CD8-positive, alpha-beta memory T cell (primary cell): ENCODE data around the gene TAAR9. TPM values are rescaled to one million over a fixed set of nuclear protein-coding genes. Genes with fewer than 3 reads are reported as not detected.

Experiments used
- CTCF ChIA-PET: fragments of 350-600 bp; sonication (Branson Sonifier 250); formaldehyde crosslinking; loops from one replicate; lab custom pipeline; 2021; ENCODE audit warnings: antibody characterized with exemption; lab: Charles Lee
- POLR2A ChIA-PET: fragments of 350-600 bp; sonication (Branson Sonifier 250); formaldehyde crosslinking; loops from one replicate; lab custom pipeline; 2021; ENCODE audit warnings: antibody characterized with exemption; lab: Charles Lee
- DNase-seq, 5 donors: peaks; one replicate each; pipeline versions ENCODE4 v3.0.0 to v3.0.0-alpha.2; 2020 to 2022; ENCODE audit warnings: mixed read lengths in 1 of 5
- H3K27ac ChIP-seq: one replicate; pipeline ENCODE4 v1.7.0; 2013; ENCODE audit warnings: low read depth, mild to moderate bottlenecking, low read length, moderate library complexity
- H3K27me3 ChIP-seq: 2 replicates; pipeline ENCODE4 v1.7.0; 2013; ENCODE audit warnings: low read length, mild to moderate bottlenecking; ENCODE audit not compliant: insufficient read depth, poor library complexity, severe bottlenecking
- H3K36me3 ChIP-seq: 2 replicates; pipeline ENCODE4 v1.7.0; 2013; ENCODE audit warnings: mild to moderate bottlenecking, low read length, moderate library complexity; ENCODE audit not compliant: insufficient read depth
- H3K4me1 ChIP-seq: 2 replicates; pipeline ENCODE4 v1.7.0; 2013; ENCODE audit warnings: mild to moderate bottlenecking, low read length, moderate library complexity; ENCODE audit not compliant: insufficient read depth
- H3K4me3 ChIP-seq: 2 replicates; pipeline ENCODE4 v1.7.0; 2013; ENCODE audit warnings: mild to moderate bottlenecking, low read length
- H3K9me3 ChIP-seq: 2 replicates; pipeline ENCODE4 v1.7.0; 2013; ENCODE audit warnings: mild to moderate bottlenecking, low read length
- H3K27ac Mint-ChIP-seq, 8 donors: one replicate each; pipeline ENCODE4 v1.8.0; 2020 to 2021; ENCODE audit warnings: mixed read lengths in 8 of 8, mild to moderate bottlenecking in 6 of 8, inconsistent platforms in 3 of 8, moderate library complexity in 3 of 8
- H3K27me3 Mint-ChIP-seq, 2 donors: one replicate each; pipeline ENCODE4 v1.8.0; 2020 to 2021; ENCODE audit warnings: mixed read lengths in 2 of 2, mild to moderate bottlenecking in 1 of 2, moderate library complexity in 1 of 2
- H3K36me3 Mint-ChIP-seq, 3 donors: one replicate each; pipeline ENCODE4 v1.8.0; 2020 to 2021; ENCODE audit warnings: mixed read lengths in 3 of 3, inconsistent platforms in 1 of 3, mild to moderate bottlenecking in 1 of 3
- H3K4me1 Mint-ChIP-seq, 3 donors: one replicate each; pipeline ENCODE4 v1.8.0; 2020 to 2021; ENCODE audit warnings: mixed read lengths in 3 of 3, inconsistent platforms in 1 of 3, mild to moderate bottlenecking in 1 of 3
- H3K4me3 Mint-ChIP-seq, 7 donors: one replicate each; pipeline ENCODE4 v1.8.0; 2020 to 2021; ENCODE audit warnings: mixed read lengths in 7 of 7, mild to moderate bottlenecking in 6 of 7, moderate library complexity in 4 of 7, inconsistent platforms in 2 of 7
- H3K9me3 Mint-ChIP-seq, 5 donors: one replicate each; pipeline ENCODE4 v1.8.0; 2020 to 2022; ENCODE audit warnings: mixed read lengths in 5 of 5, mild to moderate bottlenecking in 3 of 5, moderate library complexity in 2 of 5, inconsistent platforms in 1 of 5
- polyA plus RNA-seq: library from polyadenylated mRNA; unstranded; fragments of 300-500 nt; fragmentation: Illumina TruSeq; gene quantifications from one replicate; pipeline ENCODE4 v1.2.3, GENCODE V29; 2021
- total RNA-seq, 2 experiments: library from RNA; stranded (reverse); gene quantifications; one replicate each; pipeline ENCODE4 v1.2.3, GENCODE V29; 2021

Gene TAAR9, protein sequence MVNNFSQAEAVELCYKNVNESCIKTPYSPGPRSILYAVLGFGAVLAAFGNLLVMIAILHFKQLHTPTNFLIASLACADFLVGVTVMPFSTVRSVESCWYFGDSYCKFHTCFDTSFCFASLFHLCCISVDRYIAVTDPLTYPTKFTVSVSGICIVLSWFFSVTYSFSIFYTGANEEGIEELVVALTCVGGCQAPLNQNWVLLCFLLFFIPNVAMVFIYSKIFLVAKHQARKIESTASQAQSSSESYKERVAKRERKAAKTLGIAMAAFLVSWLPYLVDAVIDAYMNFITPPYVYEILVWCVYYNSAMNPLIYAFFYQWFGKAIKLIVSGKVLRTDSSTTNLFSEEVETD
- total RNA-seq (not detected), polyA plus RNA-seq (not detected)

- Mint-ChIP-seq H3K4me1 (no peaks in the 10 kb centered on the region), H3K36me3 (peaks cover 0 to 14% (median 0%) of the 10 kb centered on the region in 3 donors), H3K27me3 (peaks cover 7 to 42% of the 10 kb centered on the region in 2 donors), H3K4me3 (no peak within 1 kb of the TSS), H3K9me3 (peaks cover 0 to 3% (median 0%) of the 10 kb centered on the region in 5 donors), H3K27ac (no peak within 1 kb of the TSS)
- Histone ChIP-seq H3K27me3 (no peaks in the 10 kb centered on the region), H3K27ac (no peak within 1 kb of the TSS), H3K4me3 (no peak within 1 kb of the TSS), H3K36me3 (no peaks in the 10 kb centered on the region), H3K4me1 (no peaks in the 10 kb centered on the region), H3K9me3 (no peaks in the 10 kb centered on the region)
- DNase-seq = no peak
- ChIA-PET POLR2A (no interaction called here), CTCF (no interaction called here)
These were observed at the start of gene TAAR9 for GRCh38 chr6:132537977-132538376. TSS of gene TAAR9 (plus strand) at chr6:132538277. CDS start at chr6:132538290, 13 bp downstream.

- Mint-ChIP-seq H3K4me1 (peaks cover 9 to 15% (median 10%) of the 10 kb centered on the region in 3 donors), H3K9me3 (peaks cover 0 to 1% (median 0%) of the 10 kb centered on the region in 5 donors), H3K4me3 (no peak overlapping the region), H3K36me3 (peaks cover 9 to 24% (median 13%) of the 10 kb centered on the region in 3 donors), H3K27ac (peak overlapping the region in 2 of 8 donors; percentile 23 to 24), H3K27me3 (no peaks in the 10 kb centered on the region)
- no peaks in the 10 kb centered on the region for H3K27me3 ChIP-seq
- POLR2A ChIA-PET = no interaction called here
- DNase-seq = no peak
- no peak overlapping the region for H3K27ac ChIP-seq
- H3K36me3 ChIP-seq = no peaks in the 10 kb centered on the region
- H3K4me1 ChIP-seq = peaks cover 9% of the 10 kb centered on the region
- H3K4me3 ChIP-seq = no peak overlapping the region
- CTCF ChIA-PET = interaction anchor here (1.8 kb wide), 1 partner anchor 209 kb away, joined by 9 read pairs; no protein-coding TSS in a partner anchor
- no peaks in the 10 kb centered on the region for H3K9me3 ChIP-seq
These were observed 48.7 kb upstream of the TAAR9 start for GRCh38 chr6:132489376-132489775.

- POLR2A ChIA-PET = no interaction called here
- Mint-ChIP-seq H3K9me3 (peaks cover 0 to 2% (median 0%) of the 10 kb centered on the region in 5 donors), H3K4me3 (no peak overlapping the region), H3K27ac (peak overlapping the region in 2 of 8 donors; percentile 9 to 48), H3K36me3 (peaks cover 9 to 30% (median 20%) of the 10 kb centered on the region in 3 donors), H3K4me1 (peaks cover 15 to 21% (median 16%) of the 10 kb centered on the region in 3 donors), H3K27me3 (no peaks in the 10 kb centered on the region)
- H3K27me3 ChIP-seq = no peaks in the 10 kb centered on the region
- no peak overlapping the region for H3K4me3 ChIP-seq
- DNase-seq = no peak
- no peaks in the 10 kb centered on the region for H3K36me3 ChIP-seq
- peaks cover 9% of the 10 kb centered on the region for H3K4me1 ChIP-seq
- no peaks in the 10 kb centered on the region for H3K9me3 ChIP-seq
- H3K27ac ChIP-seq = no peak overlapping the region
- CTCF ChIA-PET = interaction anchor here (1.8 kb wide), 1 partner anchor 210 kb away, joined by 9 read pairs; no protein-coding TSS in a partner anchor
These were observed 48.1 kb upstream of the TAAR9 start for GRCh38 chr6:132490024-132490423.

- no peak overlapping the region for H3K4me3 ChIP-seq
These were observed 47.4 kb upstream of the TAAR9 start for GRCh38 chr6:132490478-132491204.

GRCh38 chr6:132491303-132491702 is 46.8 kb upstream of the TAAR9 start:
- Histone ChIP-seq H3K4me3 (no peak overlapping the region), H3K36me3 (no peaks in the 10 kb centered on the region), H3K9me3 (no peaks in the 10 kb centered on the region), H3K4me1 (peaks cover 9% of the 10 kb centered on the region), H3K27me3 (no peaks in the 10 kb centered on the region), H3K27ac (no peak overlapping the region)
- H3K4me3 Mint-ChIP-seq = no peak overlapping the region
- H3K4me1 Mint-ChIP-seq = peaks cover 27 to 34% (median 29%) of the 10 kb centered on the region in 3 donors
- ChIA-PET CTCF (no interaction called here), POLR2A (no interaction called here)
- DNase-seq = no peak
- H3K36me3 Mint-ChIP-seq = peaks cover 9 to 31% (median 20%) of the 10 kb centered on the region in 3 donors
- H3K27me3 Mint-ChIP-seq = no peaks in the 10 kb centered on the region
- H3K9me3 Mint-ChIP-seq = peaks cover 0 to 2% (median 0%) of the 10 kb centered on the region in 5 donors
- H3K27ac Mint-ChIP-seq = no peak overlapping the region

More at GRCh38 chr6:132490478-132491204, 47.4 kb upstream of the TAAR9 start:
- Histone ChIP-seq H3K27me3 (no peaks in the 10 kb centered on the region), H3K9me3 (no peaks in the 10 kb centered on the region), H3K27ac (no peak overlapping the region), H3K36me3 (no peaks in the 10 kb centered on the region), H3K4me1 (peaks cover 9% of the 10 kb centered on the region)
- H3K4me3 Mint-ChIP-seq = no peak overlapping the region
- H3K9me3 Mint-ChIP-seq = peaks cover 0 to 2% (median 0%) of the 10 kb centered on the region in 5 donors
- no peaks in the 10 kb centered on the region for H3K27me3 Mint-ChIP-seq
- POLR2A ChIA-PET = no interaction called here
- no peak for DNase-seq
- peaks cover 21 to 27% (median 22%) of the 10 kb centered on the region in 3 donors for H3K4me1 Mint-ChIP-seq
- CTCF ChIA-PET = interaction anchor here (1.8 kb wide), 1 partner anchor 211 kb away, joined by 9 read pairs; no protein-coding TSS in a partner anchor
- H3K27ac Mint-ChIP-seq = no peak overlapping the region
- H3K36me3 Mint-ChIP-seq = peaks cover 9 to 31% (median 20%) of the 10 kb centered on the region in 3 donors

- peaks cover 0 to 2% (median 0%) of the 10 kb centered on the region in 5 donors for H3K9me3 Mint-ChIP-seq
- H3K27ac Mint-ChIP-seq = no peak overlapping the region
- peaks cover 31 to 37% (median 34%) of the 10 kb centered on the region in 3 donors for H3K4me1 Mint-ChIP-seq
- ChIA-PET POLR2A (no interaction called here), CTCF (interaction anchor here (0.8 kb wide), 1 partner anchor 8 kb away, joined by 3 read pairs; no protein-coding TSS in a partner anchor)
- H3K9me3 ChIP-seq = no peaks in the 10 kb centered on the region
- peaks cover 9 to 31% (median 20%) of the 10 kb centered on the region in 3 donors for H3K36me3 Mint-ChIP-seq
- no peak overlapping the region for H3K4me3 ChIP-seq
- H3K27me3 Mint-ChIP-seq = no peaks in the 10 kb centered on the region
- DNase-seq = no peak
- no peak overlapping the region for H3K27ac ChIP-seq
- no peaks in the 10 kb centered on the region for H3K27me3 ChIP-seq
- H3K36me3 ChIP-seq = no peaks in the 10 kb centered on the region
- H3K4me3 Mint-ChIP-seq = no peak overlapping the region
- peaks cover 9% of the 10 kb centered on the region for H3K4me1 ChIP-seq
These were observed 46.2 kb upstream of the TAAR9 start for GRCh38 chr6:132491881-132492280.

GRCh38 chr6:132494954-132495353 is 43.1 kb upstream of the TAAR9 start:
- H3K27ac Mint-ChIP-seq = peak overlapping the region in 5 of 8 donors; percentile 2 to 33 (median 6)
- peaks cover 9% of the 10 kb centered on the region for H3K4me1 ChIP-seq

More at GRCh38 chr6:132494954-132495353, 43.1 kb upstream of the TAAR9 start:
- H3K4me1 Mint-ChIP-seq = peaks cover 46 to 60% (median 53%) of the 10 kb centered on the region in 3 donors
- H3K36me3 Mint-ChIP-seq = peaks cover 14 to 38% (median 31%) of the 10 kb centered on the region in 3 donors
- ChIA-PET POLR2A (interaction anchor here (1.1 kb wide), 1 partner anchor 17 kb away, joined by 4 read pairs; no protein-coding TSS in a partner anchor), CTCF (interaction anchor here (1.4 to 2.0 kb wide), 2 partner anchors 11 to 215 kb away, joined by 4 to 9 read pairs; no protein-coding TSS in a partner anchor)
- H3K4me3 Mint-ChIP-seq = no peak overlapping the region
- DNase-seq = no peak
- Histone ChIP-seq H3K9me3 (no peaks in the 10 kb centered on the region), H3K36me3 (no peaks in the 10 kb centered on the region), H3K27me3 (no peaks in the 10 kb centered on the region), H3K27ac (no peak overlapping the region), H3K4me3 (no peak overlapping the region)
- H3K9me3 Mint-ChIP-seq = peaks cover 0 to 2% (median 0%) of the 10 kb centered on the region in 5 donors
- H3K27me3 Mint-ChIP-seq = no peaks in the 10 kb centered on the region
